Activated CD8-positive, alpha-beta memory T cell treated with anti-CD3 and anti-CD28 coated beads for 48 hours (primary cell): ENCODE data around the gene PDCD2L.
A peak's percentile ranks its signal among the peaks of the same experiment; 100 is the strongest.
"Not testable (repeated sequence)": the region's sequence is repeated elsewhere in the genome, so short reads cannot be mapped to it uniquely, and the experiment has no call there.

ENCODE experiments used
- DNase-seq, 3 experiments: peaks; one replicate each; pipeline ENCODE4 v3.0.0-alpha.2; 2020; ENCODE audit warnings: low read depth in 2 of 3, low spot score in 2 of 3

Gene PDCD2L

GRCh38 chr19:34409189-34410164 lies 5.3 kb downstream of the PDCD2L start:
- DNase-seq = no peak

GRCh38 chr19:34411216-34411615 lies 7.0 kb downstream of the PDCD2L start:
- DNase-seq = no peak

GRCh38 chr19:34416021-34416545 lies 11.9 kb downstream of the PDCD2L start:
- DNase-seq = no peak

GRCh38 chr19:34418300-34418699 lies 14.1 kb downstream of the PDCD2L start:
- no peak for DNase-seq

- DNase-seq = no peak
Observed at GRCh38 chr19:34426096-34426661, 22.0 kb downstream of the PDCD2L start.

- peak in 2 of 3 experiments; percentile 19 to 20 for DNase-seq
Observed at GRCh38 chr19:34428549-34429285, 24.5 kb downstream of the PDCD2L start.

GRCh38 chr19:34429553-34429952 lies 25.4 kb downstream of the PDCD2L start:
- DNase-seq = no peak

GRCh38 chr19:34430738-34431625 lies 26.8 kb downstream of the PDCD2L start:
- no peak for DNase-seq

- DNase-seq = no peak
Observed at GRCh38 chr19:34431681-34432402, 27.6 kb downstream of the PDCD2L start.

GRCh38 chr19:34432797-34433196 lies 28.6 kb downstream of the PDCD2L start:
- no peak for DNase-seq

GRCh38 chr19:34436716-34437115 lies 32.5 kb downstream of the PDCD2L start:
- no peak for DNase-seq

- no peak for DNase-seq
Observed at GRCh38 chr19:34448191-34448590, 44.0 kb downstream of the PDCD2L start.

- DNase-seq = no peak
Observed at GRCh38 chr19:34452723-34453122, 48.5 kb downstream of the PDCD2L start.

GRCh38 chr19:34454091-34454490 lies 49.9 kb downstream of the PDCD2L start:
- no peak for DNase-seq

- no peak for DNase-seq
Observed at GRCh38 chr19:34454685-34455084, 50.5 kb downstream of the PDCD2L start.

GRCh38 chr19:34455783-34456480 lies 51.7 kb downstream of the PDCD2L start:
- DNase-seq = not testable (repeated sequence)

- DNase-seq = no peak
Observed at GRCh38 chr19:34457446-34457845, 53.2 kb downstream of the PDCD2L start.

GRCh38 chr19:34458677-34459076 lies 54.5 kb downstream of the PDCD2L start:
- DNase-seq = no peak

GRCh38 chr19:34459614-34460013 lies 55.4 kb downstream of the PDCD2L start:
- no peak for DNase-seq
